Measurements from ENCODE around the gene FGF18.

FGF18 gene

GRCh38 chr5:171450423-171451331 lies 31.2 kb downstream of the FGF18 start:
- Histone ChIP-seq H3K4me2 (ENCODE audit: low read length) (no peak overlapping the region), H3K9me3 (ENCODE audit: control insufficient read depth, insufficient read depth, low read length) (no peaks in the 10 kb centered on the region), H3K4me1 (ENCODE audit: control insufficient read depth, low read length) (no peaks in the 10 kb centered on the region), H3K36me3 (ENCODE audit: control insufficient read depth, low read length) (no peaks in the 10 kb centered on the region), H3F3A (ENCODE audit: control insufficient read depth, insufficient read depth) (no peaks in the 10 kb centered on the region), H3K27me3 (ENCODE audit: control insufficient read depth, low read length) (no peaks in the 10 kb centered on the region), H4K20me1 (ENCODE audit: control insufficient read depth, insufficient read depth, low read depth, low read length) (no peaks in the 10 kb centered on the region), H3K9me2 (replicated peaks; ENCODE audit: control insufficient read depth, low read length) (no peaks in the 10 kb centered on the region), H3K4me3 (ENCODE audit: low read length) (no peak overlapping the region), H3K79me2 (ENCODE audit: control insufficient read depth, low read length) (no peaks in the 10 kb centered on the region), H3K27ac (ENCODE audit: low read depth, low read length) (no peak overlapping the region)
- no peak for TF ChIP-seq CTCF (IDR thresholded peaks at IDR 0.05; ENCODE audit: low read depth, low read length, poor library complexity, severe bottlenecking)
- TF ChIP-seq EZH2phosphoT487 (IDR thresholded peaks at IDR 0.05; ENCODE audit: borderline replicate concordance, low read length), result no peak

- Histone ChIP-seq H3K79me2 (ENCODE audit: control insufficient read depth, low read length) (no peaks in the 10 kb centered on the region), H3K9me3 (ENCODE audit: control insufficient read depth, insufficient read depth, low read length) (no peaks in the 10 kb centered on the region), H3K4me1 (ENCODE audit: control insufficient read depth, low read length) (no peaks in the 10 kb centered on the region), H3K27ac (ENCODE audit: low read depth, low read length) (no peak overlapping the region), H4K20me1 (ENCODE audit: control insufficient read depth, insufficient read depth, low read depth, low read length) (no peaks in the 10 kb centered on the region), H3K36me3 (ENCODE audit: control insufficient read depth, low read length) (no peaks in the 10 kb centered on the region), H3K4me3 (ENCODE audit: low read length) (no peak overlapping the region), H3K27me3 (ENCODE audit: control insufficient read depth, low read length) (no peaks in the 10 kb centered on the region), H3F3A (ENCODE audit: control insufficient read depth, insufficient read depth) (no peaks in the 10 kb centered on the region), H3K9me2 (replicated peaks; ENCODE audit: control insufficient read depth, low read length) (no peaks in the 10 kb centered on the region), H3K4me2 (ENCODE audit: low read length) (no peak overlapping the region)
- TF ChIP-seq CTCF (IDR thresholded peaks at IDR 0.05; ENCODE audit: low read depth, low read length, poor library complexity, severe bottlenecking) (no peak), EZH2phosphoT487 (IDR thresholded peaks at IDR 0.05; ENCODE audit: borderline replicate concordance, low read length) (no peak)
Measured at GRCh38 chr5:171451421-171451820, 32.0 kb downstream of the FGF18 start.

GRCh38 chr5:171453056-171453725 lies 33.7 kb downstream of the FGF18 start:
- Histone ChIP-seq H3K4me2 (ENCODE audit: low read length) (no peak overlapping the region), H3K27me3 (ENCODE audit: control insufficient read depth, low read length) (no peaks in the 10 kb centered on the region), H3K9me2 (replicated peaks; ENCODE audit: control insufficient read depth, low read length) (no peaks in the 10 kb centered on the region), H3K9me3 (ENCODE audit: control insufficient read depth, insufficient read depth, low read length) (no peaks in the 10 kb centered on the region), H3K79me2 (ENCODE audit: control insufficient read depth, low read length) (no peaks in the 10 kb centered on the region), H3K27ac (ENCODE audit: low read depth, low read length) (no peak overlapping the region), H3K4me3 (ENCODE audit: low read length) (no peak overlapping the region), H3K36me3 (ENCODE audit: control insufficient read depth, low read length) (no peaks in the 10 kb centered on the region), H4K20me1 (ENCODE audit: control insufficient read depth, insufficient read depth, low read depth, low read length) (no peaks in the 10 kb centered on the region), H3K4me1 (ENCODE audit: control insufficient read depth, low read length) (no peaks in the 10 kb centered on the region), H3F3A (ENCODE audit: control insufficient read depth, insufficient read depth) (no peaks in the 10 kb centered on the region)
- TF ChIP-seq CTCF (IDR thresholded peaks at IDR 0.05; ENCODE audit: low read depth, low read length, poor library complexity, severe bottlenecking) (no peak), EZH2phosphoT487 (IDR thresholded peaks at IDR 0.05; ENCODE audit: borderline replicate concordance, low read length) (no peak)
